ENCODE results near the gene EPHA7.

Gene EPHA7

GRCh38 chr6:93317592-93317991 lies 101.8 kb downstream of the EPHA7 start:
- H3K27ac ChIP-seq = no peak overlapping the region
- DNase-seq (ENCODE audit: low spot score) = no peak
- no peak for TF ChIP-seq CTCF (IDR thresholded peaks at IDR 0.05)
- H3K4me3 ChIP-seq = no peak overlapping the region

- Histone ChIP-seq H3K27ac (no peak overlapping the region), H3K4me3 (no peak overlapping the region)
- no peak for DNase-seq (ENCODE audit: low spot score)
- no peak for TF ChIP-seq CTCF (IDR thresholded peaks at IDR 0.05)
These were observed 111.6 kb downstream of the EPHA7 start for GRCh38 chr6:93307505-93308409.

GRCh38 chr6:93305088-93305487 lies 114.3 kb downstream of the EPHA7 start:
- TF ChIP-seq CTCF (IDR thresholded peaks at IDR 0.05) = no peak
- H3K27ac ChIP-seq = no peak overlapping the region
- no peak for DNase-seq (ENCODE audit: low spot score)
- no peak overlapping the region for H3K4me3 ChIP-seq

- DNase-seq (ENCODE audit: low spot score) = no peak
- no peak overlapping the region for H3K4me3 ChIP-seq
- TF ChIP-seq CTCF (IDR thresholded peaks at IDR 0.05) = no peak
- H3K27ac ChIP-seq = no peak overlapping the region
These were observed 114.9 kb downstream of the EPHA7 start for GRCh38 chr6:93304505-93304904.

GRCh38 chr6:93300661-93301060 lies 118.7 kb downstream of the EPHA7 start:
- H3K27ac ChIP-seq = no peak overlapping the region
- no peak for TF ChIP-seq CTCF (IDR thresholded peaks at IDR 0.05)
- no peak overlapping the region for H3K4me3 ChIP-seq
- no peak for DNase-seq (ENCODE audit: low spot score)

- DNase-seq (ENCODE audit: low spot score) = no peak
- no peak overlapping the region for H3K27ac ChIP-seq
- no peak overlapping the region for H3K4me3 ChIP-seq
- no peak for TF ChIP-seq CTCF (IDR thresholded peaks at IDR 0.05)
These were observed 119.7 kb downstream of the EPHA7 start for GRCh38 chr6:93299622-93300021.

- Histone ChIP-seq H3K4me3 (no peak overlapping the region), H3K27ac (no peak overlapping the region)
- no peak for DNase-seq (ENCODE audit: low spot score)
- TF ChIP-seq CTCF (IDR thresholded peaks at IDR 0.05) = no peak
These were observed 123.7 kb downstream of the EPHA7 start for GRCh38 chr6:93295631-93296030.

Data from coronary artery (tissue), 2 donors.